CD8-positive, alpha-beta memory T cell (primary cell): ENCODE data around the gene PICK1. TPM values are rescaled to one million over a fixed set of nuclear protein-coding genes. Genes with fewer than 3 reads are reported as not detected.

Source experiments
- CTCF ChIA-PET: fragments of 350-600 bp; sonication (Branson Sonifier 250); formaldehyde crosslinking; loops from one replicate; lab custom pipeline; 2021; ENCODE audit warnings: antibody characterized with exemption; lab: Charles Lee
- POLR2A ChIA-PET: fragments of 350-600 bp; sonication (Branson Sonifier 250); formaldehyde crosslinking; loops from one replicate; lab custom pipeline; 2021; ENCODE audit warnings: antibody characterized with exemption; lab: Charles Lee
- DNase-seq, 5 donors: peaks; one replicate each; pipeline versions ENCODE4 v3.0.0 to v3.0.0-alpha.2; 2020 to 2022; ENCODE audit warnings: mixed read lengths in 1 of 5
- H3K27ac ChIP-seq: one replicate; pipeline ENCODE4 v1.7.0; 2013; ENCODE audit warnings: low read depth, mild to moderate bottlenecking, low read length, moderate library complexity
- H3K27me3 ChIP-seq: 2 replicates; pipeline ENCODE4 v1.7.0; 2013; ENCODE audit warnings: low read length, mild to moderate bottlenecking; ENCODE audit not compliant: insufficient read depth, poor library complexity, severe bottlenecking
- H3K36me3 ChIP-seq: 2 replicates; pipeline ENCODE4 v1.7.0; 2013; ENCODE audit warnings: mild to moderate bottlenecking, low read length, moderate library complexity; ENCODE audit not compliant: insufficient read depth
- H3K4me1 ChIP-seq: 2 replicates; pipeline ENCODE4 v1.7.0; 2013; ENCODE audit warnings: mild to moderate bottlenecking, low read length, moderate library complexity; ENCODE audit not compliant: insufficient read depth
- H3K4me3 ChIP-seq: 2 replicates; pipeline ENCODE4 v1.7.0; 2013; ENCODE audit warnings: mild to moderate bottlenecking, low read length
- H3K9me3 ChIP-seq: 2 replicates; pipeline ENCODE4 v1.7.0; 2013; ENCODE audit warnings: mild to moderate bottlenecking, low read length
- H3K27ac Mint-ChIP-seq, 8 donors: one replicate each; pipeline ENCODE4 v1.8.0; 2020 to 2021; ENCODE audit warnings: mixed read lengths in 8 of 8, mild to moderate bottlenecking in 6 of 8, inconsistent platforms in 3 of 8, moderate library complexity in 3 of 8
- H3K27me3 Mint-ChIP-seq, 2 donors: one replicate each; pipeline ENCODE4 v1.8.0; 2020 to 2021; ENCODE audit warnings: mixed read lengths in 2 of 2, mild to moderate bottlenecking in 1 of 2, moderate library complexity in 1 of 2
- H3K36me3 Mint-ChIP-seq, 3 donors: one replicate each; pipeline ENCODE4 v1.8.0; 2020 to 2021; ENCODE audit warnings: mixed read lengths in 3 of 3, inconsistent platforms in 1 of 3, mild to moderate bottlenecking in 1 of 3
- H3K4me1 Mint-ChIP-seq, 3 donors: one replicate each; pipeline ENCODE4 v1.8.0; 2020 to 2021; ENCODE audit warnings: mixed read lengths in 3 of 3, inconsistent platforms in 1 of 3, mild to moderate bottlenecking in 1 of 3
- H3K4me3 Mint-ChIP-seq, 7 donors: one replicate each; pipeline ENCODE4 v1.8.0; 2020 to 2021; ENCODE audit warnings: mixed read lengths in 7 of 7, mild to moderate bottlenecking in 6 of 7, moderate library complexity in 4 of 7, inconsistent platforms in 2 of 7
- H3K9me3 Mint-ChIP-seq, 5 donors: one replicate each; pipeline ENCODE4 v1.8.0; 2020 to 2022; ENCODE audit warnings: mixed read lengths in 5 of 5, mild to moderate bottlenecking in 3 of 5, moderate library complexity in 2 of 5, inconsistent platforms in 1 of 5
- polyA plus RNA-seq: library from polyadenylated mRNA; unstranded; fragments of 300-500 nt; fragmentation: Illumina TruSeq; gene quantifications from one replicate; pipeline ENCODE4 v1.2.3, GENCODE V29; 2021
- total RNA-seq, 2 experiments: library from RNA; stranded (reverse); gene quantifications; one replicate each; pipeline ENCODE4 v1.2.3, GENCODE V29; 2021

PICK1 gene
- total and polyA plus RNA-seq, 3 experiments from 2014 or later = 9.4 to 22.5 (median 21.0) TPM

DNA sequence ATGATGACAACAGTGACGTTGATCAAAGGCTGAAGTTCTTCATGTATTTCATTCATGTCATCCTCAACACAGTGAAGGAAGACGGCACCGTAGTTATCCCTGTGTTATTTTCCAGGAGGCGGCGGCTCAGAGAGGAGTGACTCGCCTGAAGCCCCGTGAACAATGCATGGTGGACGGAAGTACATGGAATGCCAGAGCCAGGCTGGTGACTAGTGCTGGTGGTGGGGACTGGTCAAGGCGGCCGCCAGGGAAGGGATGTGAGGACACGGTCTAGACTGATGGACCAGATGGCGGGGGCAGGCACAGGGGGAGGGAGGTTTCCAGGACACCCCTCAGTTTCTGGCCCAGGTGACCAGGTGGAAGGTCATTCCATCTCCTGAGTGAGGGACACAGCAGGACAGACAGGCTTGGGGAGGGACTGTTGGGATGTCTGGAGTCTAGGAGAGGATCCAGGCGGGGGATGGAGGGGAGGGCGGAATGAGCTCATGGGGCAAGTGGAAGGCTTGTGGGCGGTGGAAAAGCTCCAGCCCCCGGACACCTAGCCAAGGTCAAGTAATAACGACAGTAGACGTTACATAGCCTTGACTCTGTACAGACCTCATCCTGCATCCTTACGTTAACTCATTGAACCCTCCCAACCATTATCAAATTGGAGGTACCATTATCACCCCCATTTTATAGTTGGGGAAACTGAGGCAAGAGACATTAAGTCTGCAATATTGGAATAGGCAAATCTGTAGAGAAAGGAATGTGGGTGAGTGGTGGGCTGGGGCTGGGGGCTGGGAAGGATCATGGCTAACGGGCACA lies 16.0 kb upstream of the PICK1 start:
- POLR2A ChIA-PET = no interaction called here
- H3K36me3 ChIP-seq = no peaks in the 10 kb centered on the region
- Mint-ChIP-seq H3K4me1 (peaks cover 0 to 2% (median 0%) of the 10 kb centered on the region in 3 donors), H3K27ac (peak overlapping the region in 1 of 8 donors; percentile 42), H3K9me3 (no peaks in the 10 kb centered on the region), H3K36me3 (peaks cover 0 to 1% (median 0%) of the 10 kb centered on the region in 3 donors), H3K27me3 (peaks cover 4 to 6% of the 10 kb centered on the region in 2 donors), H3K4me3 (no peak overlapping the region)
- H3K9me3 ChIP-seq = no peaks in the 10 kb centered on the region
- no peaks in the 10 kb centered on the region for H3K27me3 ChIP-seq
- no peak overlapping the region for H3K4me3 ChIP-seq
- no peak for DNase-seq
- no peaks in the 10 kb centered on the region for H3K4me1 ChIP-seq
- H3K27ac ChIP-seq = no peak overlapping the region
- CTCF ChIA-PET = interaction anchor here (1.8 kb wide), 1 partner anchor 11 kb away, joined by 7 read pairs; no protein-coding TSS in a partner anchor

DNA sequence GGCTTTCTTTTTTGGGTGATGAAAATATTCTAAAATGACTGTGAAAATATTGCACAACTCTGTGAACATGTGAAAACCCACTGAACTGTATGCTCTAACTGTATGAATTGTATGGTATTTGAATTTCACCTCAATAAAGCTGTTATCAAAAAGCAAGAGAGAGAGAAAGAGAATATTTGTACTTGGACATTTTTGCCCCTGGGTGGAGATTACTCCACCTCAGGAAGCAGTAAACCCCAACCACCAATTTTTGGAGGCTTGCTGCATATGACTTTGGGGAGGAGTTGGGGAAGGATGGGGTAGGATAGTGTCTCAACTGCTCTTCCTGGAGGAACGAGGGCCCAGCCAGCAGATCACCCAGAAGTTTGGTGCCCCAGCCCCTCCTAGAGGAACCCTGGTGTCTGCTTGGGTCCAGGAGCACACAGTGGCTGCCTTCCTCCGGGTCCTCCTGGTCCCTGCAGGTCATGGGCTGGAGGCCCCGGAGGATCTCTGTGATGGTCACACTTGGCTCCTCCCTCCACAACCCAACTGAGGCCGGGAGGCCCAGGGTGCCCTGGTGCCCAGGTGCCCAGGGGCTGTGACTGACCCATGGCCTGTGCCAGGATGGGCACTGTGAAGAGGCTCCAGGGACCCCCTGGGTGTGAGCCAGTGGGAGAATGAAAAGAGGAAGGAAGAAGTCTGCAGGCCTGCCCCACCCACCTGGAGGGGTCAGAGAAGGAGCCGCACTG lies 15.3 kb upstream of the PICK1 start:
- no peaks in the 10 kb centered on the region for H3K36me3 ChIP-seq
- H3K4me1 ChIP-seq = no peaks in the 10 kb centered on the region
- no peak overlapping the region for H3K27ac ChIP-seq
- no peaks in the 10 kb centered on the region for H3K9me3 Mint-ChIP-seq
- no peaks in the 10 kb centered on the region for H3K27me3 ChIP-seq
- H3K27me3 Mint-ChIP-seq = peaks cover 4 to 8% of the 10 kb centered on the region in 2 donors
- peaks cover 0 to under 1% (median 0%) of the 10 kb centered on the region in 3 donors for H3K4me1 Mint-ChIP-seq
- ChIA-PET POLR2A (no interaction called here), CTCF (interaction anchor here (2.2 kb wide), 1 partner anchor 10 kb away, joined by 7 read pairs; no protein-coding TSS in a partner anchor)
- H3K4me3 ChIP-seq = no peak overlapping the region
- H3K4me3 Mint-ChIP-seq = no peak overlapping the region
- no peak overlapping the region for H3K27ac Mint-ChIP-seq
- no peaks in the 10 kb centered on the region for H3K9me3 ChIP-seq
- DNase-seq = no peak
- H3K36me3 Mint-ChIP-seq = peaks cover 0 to 1% (median 0%) of the 10 kb centered on the region in 3 donors

DNA sequence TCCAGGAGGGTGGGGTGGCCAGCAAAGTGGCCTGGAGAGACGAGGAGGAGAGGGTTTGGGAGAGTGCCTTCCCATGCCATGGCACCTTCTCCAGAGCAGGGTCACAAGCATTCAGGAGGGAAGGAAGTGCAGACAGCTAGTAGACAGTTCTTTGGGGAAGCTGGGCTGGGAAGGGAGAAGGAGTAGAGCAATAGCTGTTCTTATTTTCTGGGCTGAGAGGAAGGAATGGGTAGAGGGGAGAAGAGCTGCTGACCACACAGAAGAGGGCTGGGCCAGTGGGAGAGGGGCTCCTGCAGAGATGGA lies 14.8 kb upstream of the PICK1 start:
- H3K27ac ChIP-seq = no peak overlapping the region
- H3K9me3 Mint-ChIP-seq = no peaks in the 10 kb centered on the region
- H3K4me1 ChIP-seq = no peaks in the 10 kb centered on the region
- no peak overlapping the region for H3K4me3 Mint-ChIP-seq
- H3K27me3 ChIP-seq = no peaks in the 10 kb centered on the region
- no peak overlapping the region for H3K27ac Mint-ChIP-seq
- no peak overlapping the region for H3K4me3 ChIP-seq
- POLR2A ChIA-PET = no interaction called here
- peaks cover 4 to 14% of the 10 kb centered on the region in 2 donors for H3K27me3 Mint-ChIP-seq
- H3K36me3 ChIP-seq = no peaks in the 10 kb centered on the region
- no peaks in the 10 kb centered on the region for H3K9me3 ChIP-seq
- H3K36me3 Mint-ChIP-seq = peaks cover 0 to 1% (median 0%) of the 10 kb centered on the region in 3 donors
- CTCF ChIA-PET = interaction anchor here (2.2 kb wide), 1 partner anchor 10 kb away, joined by 7 read pairs; no protein-coding TSS in a partner anchor
- no peaks in the 10 kb centered on the region for H3K4me1 Mint-ChIP-seq
- no peak for DNase-seq

DNA sequence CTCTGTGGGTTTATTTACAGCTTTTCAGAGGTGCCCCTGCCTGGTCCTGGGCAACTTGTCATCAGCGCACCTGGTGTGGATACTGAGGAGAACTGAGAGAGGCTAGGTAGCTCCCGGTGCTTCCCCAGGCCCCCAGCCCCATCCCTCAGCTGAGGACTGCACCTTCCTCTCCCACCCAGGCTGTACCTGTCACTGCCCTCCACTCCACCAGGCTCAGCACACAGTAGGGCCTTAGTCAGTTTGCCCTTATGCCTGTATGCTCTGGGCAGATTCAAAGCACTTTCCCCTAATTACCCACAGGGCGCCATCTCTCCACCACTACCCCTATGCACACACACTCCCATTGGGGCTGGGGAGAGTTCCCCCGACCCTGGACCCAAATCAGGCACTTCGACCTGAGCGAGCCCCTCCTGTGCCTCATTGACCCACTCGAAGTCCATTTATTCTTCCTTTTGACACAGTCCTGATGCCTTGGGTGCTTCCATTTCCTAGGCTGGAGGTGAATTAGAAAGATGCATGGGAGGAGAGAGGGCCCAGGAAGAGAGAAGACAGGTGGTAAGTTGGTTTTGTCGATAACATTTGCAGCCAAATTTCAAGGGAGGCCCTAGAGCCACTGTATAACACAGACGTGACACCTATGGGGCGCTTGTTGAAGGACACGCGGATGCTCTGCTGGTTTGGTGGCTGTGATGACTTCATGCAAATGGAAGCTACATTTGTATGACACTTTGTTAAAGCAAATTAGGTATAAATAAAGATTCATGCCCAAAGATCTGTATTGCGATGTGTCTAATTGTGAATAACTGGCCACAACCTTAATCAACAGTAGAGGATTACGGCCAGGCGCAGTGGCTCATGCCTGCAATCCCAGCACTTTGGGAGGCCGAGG lies 13.8 kb upstream of the PICK1 start:
- CTCF ChIA-PET = interaction anchor here (2.2 kb wide), 1 partner anchor 9 kb away, joined by 7 read pairs; no protein-coding TSS in a partner anchor
- no peaks in the 10 kb centered on the region for H3K9me3 Mint-ChIP-seq
- Histone ChIP-seq H3K36me3 (no peaks in the 10 kb centered on the region), H3K4me3 (no peak overlapping the region), H3K9me3 (no peaks in the 10 kb centered on the region), H3K27ac (no peak overlapping the region), H3K4me1 (no peaks in the 10 kb centered on the region), H3K27me3 (no peaks in the 10 kb centered on the region)
- no peak for DNase-seq
- POLR2A ChIA-PET = no interaction called here
- no peak overlapping the region for H3K27ac Mint-ChIP-seq
- no peaks in the 10 kb centered on the region for H3K4me1 Mint-ChIP-seq
- peaks cover 6 to 14% of the 10 kb centered on the region in 2 donors for H3K27me3 Mint-ChIP-seq
- H3K36me3 Mint-ChIP-seq = no peaks in the 10 kb centered on the region
- no peak overlapping the region for H3K4me3 Mint-ChIP-seq

DNA sequence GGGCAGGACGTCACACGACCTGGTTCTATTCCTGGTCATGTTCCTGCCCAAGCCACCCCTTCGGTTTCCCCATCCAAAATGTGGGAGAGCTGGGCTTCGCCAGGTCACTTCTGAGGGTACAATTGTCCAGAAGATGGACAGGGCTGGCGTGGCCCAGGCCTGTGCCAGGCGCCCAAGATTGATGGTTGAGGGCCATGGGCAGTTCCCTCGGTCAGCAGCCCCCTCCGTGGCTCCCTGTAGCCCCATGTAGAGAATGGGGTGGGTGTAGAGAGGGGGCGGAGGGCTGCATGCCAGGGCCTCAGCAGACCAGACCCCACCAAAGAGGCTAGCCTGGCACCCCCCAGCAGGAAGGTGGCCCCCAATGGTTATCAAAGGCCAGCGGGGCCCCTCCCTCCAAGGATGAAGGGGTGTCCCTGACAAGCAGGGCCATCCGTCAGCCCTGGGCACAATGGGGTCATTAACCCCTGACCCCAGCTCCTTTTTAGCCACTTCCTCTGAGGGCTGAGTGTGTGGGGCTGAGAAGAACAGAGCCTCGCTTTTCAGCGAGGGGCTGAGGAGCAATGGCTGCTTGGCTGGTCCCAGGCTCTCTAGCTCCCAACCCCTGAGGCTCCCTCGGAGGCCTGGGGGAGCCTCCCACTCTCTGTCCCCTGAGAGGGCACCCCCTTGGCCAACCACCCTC lies 11.0 kb upstream of the PICK1 start:
- Histone ChIP-seq H3K4me1 (no peaks in the 10 kb centered on the region), H3K27me3 (no peaks in the 10 kb centered on the region), H3K9me3 (no peaks in the 10 kb centered on the region), H3K36me3 (no peaks in the 10 kb centered on the region), H3K27ac (no peak overlapping the region), H3K4me3 (no peak overlapping the region)
- Mint-ChIP-seq H3K27ac (peak overlapping the region in 2 of 8 donors; percentile 84 to 92), H3K4me3 (no peak overlapping the region), H3K9me3 (no peaks in the 10 kb centered on the region), H3K36me3 (no peaks in the 10 kb centered on the region), H3K4me1 (no peaks in the 10 kb centered on the region), H3K27me3 (peaks cover 5 to 18% of the 10 kb centered on the region in 2 donors)
- ChIA-PET POLR2A (no interaction called here), CTCF (no interaction called here)
- DNase-seq = no peak

DNA sequence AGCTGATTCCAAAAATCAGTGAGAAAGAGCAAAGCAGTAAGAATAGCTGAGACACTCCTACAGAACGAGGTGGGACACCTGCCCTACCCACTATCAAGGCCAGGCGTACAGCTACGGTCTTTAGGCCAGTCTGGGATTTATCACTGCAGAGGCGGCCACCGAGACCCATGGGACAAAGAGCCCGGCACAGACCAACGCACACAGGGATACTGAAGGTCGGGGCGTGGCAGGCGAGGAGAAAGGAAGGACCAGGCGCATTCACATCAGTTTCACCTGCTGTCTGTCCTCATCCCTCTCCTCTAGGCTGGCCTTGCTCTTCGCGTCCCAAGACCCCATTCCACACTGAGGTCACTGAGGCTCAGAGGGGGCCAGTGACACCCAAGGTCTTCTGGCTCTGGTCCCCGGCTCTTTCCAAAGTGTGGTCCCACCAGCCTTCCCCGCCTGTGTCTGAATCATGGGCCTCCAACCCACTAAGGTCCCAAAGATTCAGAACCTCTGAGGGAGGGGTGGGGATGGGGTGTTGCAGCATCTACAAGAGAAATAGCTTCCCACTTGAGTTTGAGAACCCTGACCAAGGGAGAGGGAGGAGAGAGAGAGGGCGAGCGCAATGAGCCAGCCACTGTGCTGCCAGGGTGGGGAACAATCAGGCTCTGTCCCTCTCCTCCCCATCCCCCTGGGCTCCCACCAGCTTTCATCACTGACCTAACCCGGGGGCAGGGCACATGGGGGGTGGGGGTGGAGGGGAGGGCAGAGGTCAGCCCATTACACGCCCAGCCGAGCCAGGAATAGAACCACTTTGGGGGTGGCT lies 7.2 kb upstream of the PICK1 start:
- H3K27ac Mint-ChIP-seq = no peak overlapping the region
- Histone ChIP-seq H3K36me3 (no peaks in the 10 kb centered on the region), H3K27ac (no peak overlapping the region), H3K4me1 (no peaks in the 10 kb centered on the region), H3K27me3 (no peaks in the 10 kb centered on the region), H3K4me3 (no peak overlapping the region), H3K9me3 (no peaks in the 10 kb centered on the region)
- no peaks in the 10 kb centered on the region for H3K36me3 Mint-ChIP-seq
- no peaks in the 10 kb centered on the region for H3K9me3 Mint-ChIP-seq
- H3K4me3 Mint-ChIP-seq = peak overlapping the region in 1 of 7 donors; percentile 37
- POLR2A ChIA-PET = no interaction called here
- peaks cover 5 to 17% of the 10 kb centered on the region in 2 donors for H3K27me3 Mint-ChIP-seq
- no peak for DNase-seq
- H3K4me1 Mint-ChIP-seq = peaks cover 2 to 5% (median 4%) of the 10 kb centered on the region in 3 donors
- CTCF ChIA-PET = no interaction called here

DNA sequence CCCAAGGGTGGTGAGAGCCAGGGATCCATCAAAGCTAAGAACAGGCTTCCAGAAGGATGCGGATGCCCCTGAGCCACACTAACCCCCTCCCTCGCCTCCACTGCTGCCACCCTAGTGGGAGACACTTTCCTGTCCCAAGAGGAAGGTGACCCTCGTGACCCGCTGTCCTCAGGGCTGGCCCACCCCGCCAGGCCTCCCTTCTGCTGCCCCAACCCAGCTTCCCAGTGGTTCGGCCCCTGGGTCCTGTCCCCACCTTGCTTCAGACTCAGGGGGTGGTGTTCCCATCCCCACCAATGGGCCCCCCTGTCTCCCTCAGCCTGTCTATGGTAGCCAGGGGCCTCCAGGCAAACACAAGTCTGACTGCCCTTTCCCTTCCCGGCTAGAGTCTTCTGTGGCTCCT lies 6.5 kb upstream of the PICK1 start:
- Histone ChIP-seq H3K36me3 (no peaks in the 10 kb centered on the region), H3K27ac (no peak overlapping the region), H3K9me3 (no peaks in the 10 kb centered on the region), H3K27me3 (no peaks in the 10 kb centered on the region), H3K4me1 (no peaks in the 10 kb centered on the region), H3K4me3 (no peak overlapping the region)
- POLR2A ChIA-PET = no interaction called here
- peaks cover 2 to 5% (median 4%) of the 10 kb centered on the region in 3 donors for H3K4me1 Mint-ChIP-seq
- peaks cover 3 to 14% of the 10 kb centered on the region in 2 donors for H3K27me3 Mint-ChIP-seq
- no peaks in the 10 kb centered on the region for H3K9me3 Mint-ChIP-seq
- CTCF ChIA-PET = no interaction called here
- no peak overlapping the region for H3K4me3 Mint-ChIP-seq
- no peak overlapping the region for H3K27ac Mint-ChIP-seq
- no peaks in the 10 kb centered on the region for H3K36me3 Mint-ChIP-seq
- no peak for DNase-seq
